GM19372 (cell line): ENCODE results near the gene DUS1L.
A peak's percentile ranks its signal among the peaks of the same experiment; 100 is the strongest.

ENCODE experiments used
- ATAC-seq: cut with Tn5 transposase; IDR thresholded peaks from one replicate; pipeline ENCODE4 v1.9.1; 2021; ENCODE audit warnings: mild to moderate bottlenecking, low read depth, moderate library complexity; ENCODE audit not compliant: unreplicated experiment

The DUS1L gene

DNA sequence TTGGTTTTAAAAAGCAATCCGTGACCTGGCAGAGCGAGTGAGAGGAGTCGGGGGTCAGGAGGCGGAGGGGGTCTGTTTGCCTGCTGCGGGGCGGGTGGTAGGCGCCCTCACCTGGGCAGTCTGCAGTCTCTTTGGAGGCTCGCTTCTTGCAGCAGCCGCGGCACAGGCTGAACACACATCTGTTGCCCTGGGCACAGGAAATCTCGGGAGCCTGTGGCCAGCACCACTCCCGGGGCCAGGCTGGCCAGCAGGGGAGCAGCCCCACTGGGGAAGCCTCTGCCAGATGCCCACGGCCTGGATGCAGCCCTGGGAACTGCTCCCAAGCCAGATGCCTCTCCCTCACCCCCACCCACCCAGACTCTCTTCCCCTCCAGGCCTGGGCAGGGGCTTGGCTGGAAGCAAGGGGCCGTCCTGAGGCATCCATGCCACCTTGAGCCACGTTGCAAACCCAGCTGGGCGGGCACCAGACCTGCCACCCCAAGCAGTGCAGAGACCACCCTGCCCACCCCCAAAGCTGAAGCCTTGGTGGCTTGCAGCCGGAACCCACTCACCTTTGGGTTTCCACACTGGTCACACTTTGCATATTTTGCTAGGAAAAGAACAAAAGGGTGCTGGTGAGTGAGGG, 7.3 kb downstream of the DUS1L start:
- no peak for ATAC-seq

DNA sequence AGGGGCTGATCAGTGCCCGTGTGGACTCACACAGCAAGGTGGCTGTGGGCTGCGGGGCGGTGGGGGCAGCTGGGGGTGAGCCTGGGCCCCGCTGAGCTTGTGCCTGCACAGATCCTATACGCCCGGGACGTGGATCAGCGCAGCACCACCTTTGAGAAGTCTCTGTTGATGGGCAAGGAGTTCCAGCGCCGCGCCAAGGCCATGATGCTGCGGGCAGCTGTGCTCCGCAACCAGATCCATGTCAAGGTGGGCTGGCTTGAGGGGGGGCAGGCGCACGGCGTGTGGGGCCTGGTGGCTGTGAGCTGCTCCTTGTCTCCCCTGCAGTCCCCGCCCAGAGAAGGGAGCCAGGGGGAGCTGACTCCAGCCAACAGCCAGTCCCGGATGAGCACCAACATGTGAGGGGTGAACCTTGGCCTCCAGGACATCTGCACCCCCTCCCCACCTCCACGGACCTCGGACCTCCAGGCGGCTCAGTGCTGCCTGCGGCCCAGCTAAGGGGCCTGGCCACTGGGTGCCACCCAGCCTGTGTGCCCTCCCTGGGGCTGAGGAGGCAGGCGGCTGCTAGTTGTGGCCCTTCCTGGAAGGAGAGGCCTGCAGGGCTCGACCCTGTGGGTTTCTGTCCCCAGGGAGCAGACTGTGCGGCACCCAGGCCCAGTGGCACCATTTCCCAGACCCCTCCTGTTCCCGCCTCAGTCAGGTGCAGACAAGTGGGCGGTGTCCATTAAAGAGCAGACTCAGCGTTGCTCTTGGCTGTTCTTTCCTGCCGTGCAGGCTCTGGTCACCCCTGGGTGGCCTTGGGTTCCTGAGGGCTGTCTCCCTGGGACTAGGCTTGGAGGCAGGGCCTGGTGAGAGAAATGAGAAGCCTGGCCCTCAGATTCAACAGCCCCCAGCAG, 8.6 kb downstream of the DUS1L start:
- no peak for ATAC-seq

DNA sequence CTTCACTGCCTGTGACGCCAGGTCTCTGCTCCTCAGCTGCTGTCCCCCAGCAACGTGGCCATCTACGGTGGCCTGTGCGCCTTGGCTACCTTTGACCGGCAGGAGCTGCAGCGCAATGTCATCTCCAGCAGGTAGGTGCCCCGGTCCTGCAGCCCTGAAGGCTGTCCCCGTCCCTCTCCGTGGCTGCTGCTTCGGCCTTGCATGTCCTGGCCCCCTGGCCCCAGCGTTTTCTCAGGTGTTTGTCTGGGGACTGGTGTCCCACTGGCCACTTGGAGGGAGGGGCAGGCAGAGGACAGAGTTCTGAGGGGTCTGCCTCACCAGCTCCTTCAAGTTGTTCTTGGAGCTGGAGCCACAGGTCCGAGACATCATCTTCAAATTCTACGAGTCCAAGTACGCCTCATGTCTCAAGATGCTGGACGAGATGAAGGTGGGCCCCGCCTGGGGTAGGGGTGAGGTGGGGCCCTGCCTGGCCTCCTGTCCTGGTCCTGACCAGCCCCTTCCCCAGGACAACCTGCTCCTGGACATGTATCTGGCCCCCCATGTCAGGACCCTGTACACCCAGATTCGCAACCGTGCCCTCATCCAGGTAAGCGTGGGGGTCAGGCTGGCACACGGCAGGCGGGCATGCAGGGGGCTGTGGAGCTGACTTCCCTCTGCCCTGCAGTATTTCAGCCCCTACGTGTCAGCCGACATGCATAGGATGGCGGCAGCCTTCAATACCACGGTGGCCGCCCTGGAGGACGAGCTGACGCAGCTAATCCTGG, 9.5 kb downstream of the DUS1L start:
- no peak for ATAC-seq

DNA sequence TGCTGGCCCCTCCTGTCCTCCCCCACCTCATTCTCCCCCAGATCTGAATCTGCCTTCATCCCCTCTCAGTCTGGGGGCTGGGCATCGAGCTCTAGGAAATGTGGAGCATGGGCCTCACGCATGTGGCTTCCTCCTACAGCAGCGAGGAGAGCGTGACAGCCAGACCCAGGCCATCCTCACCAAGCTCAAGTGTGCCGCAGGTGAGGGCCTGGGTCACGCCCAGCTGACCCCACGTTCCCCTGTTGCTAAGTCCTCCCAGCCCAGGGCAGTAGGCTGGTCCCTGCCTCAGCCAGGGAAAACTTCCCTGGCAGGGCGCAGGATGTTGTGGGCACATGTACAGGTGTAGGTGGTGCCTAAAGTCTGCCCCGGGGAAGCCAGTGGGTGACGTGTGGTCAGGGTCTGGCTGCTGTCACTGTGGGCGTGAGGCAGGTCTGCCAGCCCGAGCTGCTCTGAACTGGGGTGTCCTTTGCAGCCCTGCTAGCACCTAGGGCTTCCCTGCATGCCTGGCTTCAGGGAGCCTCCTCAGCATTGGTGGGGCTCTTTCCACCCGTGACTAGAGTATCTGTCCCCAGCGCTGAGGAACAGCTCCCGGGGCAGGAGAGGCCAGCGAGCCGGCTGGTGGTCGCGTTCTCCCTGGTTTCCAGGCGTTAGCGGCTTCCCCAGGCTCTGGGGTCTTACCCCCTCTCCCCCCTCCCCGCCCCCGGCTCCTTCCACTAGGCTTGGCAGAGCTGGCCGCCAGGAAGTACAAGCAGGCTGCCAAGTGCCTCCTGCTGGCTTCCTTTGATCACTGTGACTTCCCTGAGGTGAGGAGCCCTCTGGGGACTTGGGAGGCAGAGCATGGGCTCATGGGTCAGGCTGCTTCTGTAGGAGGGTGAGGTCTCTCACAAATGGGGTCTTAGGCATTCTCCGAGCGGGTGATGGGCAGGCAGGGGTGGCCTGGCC, 10.3 kb downstream of the DUS1L start:
- no peak for ATAC-seq

DNA sequence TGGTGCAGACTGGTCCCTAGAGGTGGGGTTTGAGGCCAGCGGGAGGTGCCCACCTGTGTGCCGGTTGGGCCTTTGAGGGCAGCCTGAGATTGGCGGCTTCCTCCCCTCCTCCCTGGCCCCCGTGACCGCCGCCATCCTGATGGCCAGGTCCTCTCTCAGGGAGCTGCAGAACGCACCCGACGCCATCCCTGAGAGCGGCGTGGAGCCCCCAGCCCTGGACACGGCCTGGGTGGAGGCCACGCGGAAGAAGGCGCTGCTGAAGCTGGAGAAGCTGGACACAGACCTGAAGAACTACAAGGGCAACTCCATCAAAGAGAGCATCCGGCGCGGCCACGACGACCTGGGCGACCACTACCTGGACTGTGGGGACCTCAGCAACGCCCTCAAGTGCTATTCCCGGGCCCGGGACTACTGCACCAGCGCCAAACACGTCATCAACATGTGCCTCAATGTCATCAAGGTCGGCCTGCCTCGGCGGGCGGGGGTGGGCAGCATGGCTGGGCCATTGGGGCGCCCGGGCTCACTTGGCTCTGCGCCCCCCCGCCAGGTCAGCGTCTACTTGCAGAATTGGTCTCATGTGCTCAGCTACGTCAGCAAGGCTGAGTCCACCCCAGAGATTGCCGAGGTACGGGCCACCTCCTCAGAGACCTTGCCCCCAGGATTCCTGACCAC, 11.1 kb downstream of the DUS1L start:
- ATAC-seq, result no peak

DNA sequence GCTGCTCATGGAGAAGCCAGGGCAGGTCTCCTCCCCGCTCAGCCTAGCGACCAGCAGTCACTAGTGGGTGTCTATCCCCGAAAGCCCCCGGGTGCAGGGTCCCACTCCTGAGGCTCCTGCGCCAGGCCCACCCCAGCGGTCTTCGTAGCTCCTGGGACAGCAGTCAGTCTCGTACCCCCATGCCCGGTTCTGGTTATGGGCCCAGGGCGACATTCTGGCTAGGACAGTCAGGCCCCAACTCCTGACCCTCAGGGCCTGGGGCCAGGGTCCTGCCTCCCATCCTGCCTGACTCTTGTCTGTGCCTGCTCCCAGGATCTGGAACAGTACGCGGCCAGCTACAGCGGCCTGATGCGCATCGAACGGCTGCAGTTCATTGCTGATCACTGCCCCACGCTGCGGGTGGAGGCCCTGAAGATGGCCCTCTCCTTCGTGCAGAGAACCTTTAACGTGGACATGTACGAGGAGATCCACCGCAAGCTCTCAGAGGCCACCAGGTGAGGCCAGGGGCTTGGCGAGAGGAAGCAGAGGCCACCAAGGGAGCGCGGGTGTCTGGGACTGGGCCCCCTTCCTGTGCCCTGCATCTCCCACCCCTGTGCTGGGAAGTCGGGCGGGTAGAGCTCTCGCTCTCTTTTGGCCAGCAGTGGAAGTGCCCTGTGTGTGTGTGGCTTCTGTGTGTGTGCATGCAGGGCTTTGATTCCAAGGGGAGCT, 11.9 kb downstream of the DUS1L start:
- no peak for ATAC-seq

DNA sequence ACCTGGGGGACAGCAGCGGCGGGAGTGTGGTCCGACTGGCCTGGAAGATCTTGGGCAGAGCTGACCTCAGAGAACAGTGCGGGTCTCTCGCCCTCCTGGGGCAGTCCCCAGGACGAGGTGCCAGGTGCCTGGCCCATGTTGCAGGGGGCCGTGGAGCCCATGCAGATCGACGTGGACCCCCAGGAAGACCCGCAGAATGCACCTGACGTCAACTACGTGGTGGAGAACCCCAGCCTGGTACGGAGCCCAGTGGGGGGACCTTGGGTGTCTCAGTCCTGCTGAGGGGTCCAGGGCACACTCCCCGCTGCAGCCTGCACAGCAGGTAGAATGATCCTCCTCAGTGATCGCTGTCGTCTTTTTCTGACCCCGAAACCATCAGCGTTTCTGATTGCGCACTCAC, 12.5 kb downstream of the DUS1L start:
- ATAC-seq, result no peak

DNA sequence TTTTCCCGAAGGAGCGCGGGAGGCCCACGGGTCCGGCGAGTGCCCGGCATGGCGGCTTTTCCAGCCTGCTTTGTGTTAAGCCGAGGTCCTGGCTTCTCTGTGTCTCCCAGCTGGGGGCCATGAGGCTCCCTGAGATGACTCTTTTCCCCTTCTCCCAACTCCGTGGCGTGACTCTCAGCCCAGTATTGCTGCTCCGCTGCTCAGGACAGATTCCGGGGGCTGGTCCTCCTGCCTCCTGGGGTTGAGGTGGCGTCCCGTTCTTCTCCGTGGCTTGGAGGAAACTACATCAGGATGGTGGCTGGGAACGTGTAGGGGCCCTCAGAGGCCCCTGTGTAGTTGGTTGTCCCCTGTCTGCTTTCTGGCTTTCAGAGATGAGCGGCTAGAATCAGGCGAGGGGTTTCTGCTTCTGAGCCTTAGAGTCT, 13.0 kb downstream of the DUS1L start:
- no peak for ATAC-seq

DNA sequence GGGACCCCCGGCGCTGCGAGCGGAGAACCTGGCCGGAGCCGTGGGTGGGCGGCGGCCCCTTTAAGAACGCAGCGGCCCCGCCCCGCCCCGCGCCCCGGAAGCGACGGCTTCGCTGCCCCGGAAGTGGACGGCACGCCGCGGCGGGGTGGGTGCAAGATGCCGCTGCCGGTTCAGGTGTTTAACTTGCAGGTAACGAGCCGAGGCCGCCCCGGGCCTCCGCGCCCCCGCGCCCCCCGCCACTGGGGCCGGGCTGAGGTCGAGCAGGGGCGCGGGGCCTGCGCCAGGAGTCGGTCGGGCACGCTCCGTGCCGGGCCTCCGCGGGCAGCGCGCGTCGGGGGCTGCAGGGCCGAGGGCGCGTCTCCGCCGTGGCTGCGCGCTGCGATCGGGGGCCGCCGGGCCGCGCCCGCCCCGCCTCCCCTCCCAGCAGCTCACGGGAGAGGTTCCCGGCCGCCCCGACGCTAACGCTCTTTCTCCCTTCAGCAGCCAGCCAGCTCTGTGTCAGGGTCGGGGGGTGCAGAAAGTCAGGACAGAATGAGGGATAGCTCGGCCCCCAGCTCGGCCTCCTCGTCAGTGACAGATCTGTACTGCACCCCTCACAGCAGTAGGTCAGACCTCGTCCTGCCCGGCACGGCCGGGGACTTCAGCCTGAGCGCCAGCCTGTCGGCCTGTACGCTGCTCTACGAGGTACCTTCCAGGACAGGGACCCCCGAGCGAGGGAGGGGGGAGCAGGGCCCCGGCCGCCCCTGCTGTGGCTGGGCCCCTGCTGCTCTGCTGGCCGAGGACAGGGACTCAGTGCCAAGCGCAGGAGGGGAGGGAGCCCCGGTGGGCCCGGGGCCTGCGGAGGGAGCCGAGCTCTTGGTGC, 13.6 kb downstream of the DUS1L start, which contains the start of the genes GPS1 and RFNG:
Gene GPS1, plus strand, starts transcription at position 123 of the 862 bp plus-strand sequence. Its CDS starts 34 bp downstream, at position 157.
Gene RFNG, minus strand, starts transcription at position 36 of the 862 bp plus-strand sequence. CDS start 45 bp downstream, outside the sequence.
- ATAC-seq, result peak; percentile 63

DNA sequence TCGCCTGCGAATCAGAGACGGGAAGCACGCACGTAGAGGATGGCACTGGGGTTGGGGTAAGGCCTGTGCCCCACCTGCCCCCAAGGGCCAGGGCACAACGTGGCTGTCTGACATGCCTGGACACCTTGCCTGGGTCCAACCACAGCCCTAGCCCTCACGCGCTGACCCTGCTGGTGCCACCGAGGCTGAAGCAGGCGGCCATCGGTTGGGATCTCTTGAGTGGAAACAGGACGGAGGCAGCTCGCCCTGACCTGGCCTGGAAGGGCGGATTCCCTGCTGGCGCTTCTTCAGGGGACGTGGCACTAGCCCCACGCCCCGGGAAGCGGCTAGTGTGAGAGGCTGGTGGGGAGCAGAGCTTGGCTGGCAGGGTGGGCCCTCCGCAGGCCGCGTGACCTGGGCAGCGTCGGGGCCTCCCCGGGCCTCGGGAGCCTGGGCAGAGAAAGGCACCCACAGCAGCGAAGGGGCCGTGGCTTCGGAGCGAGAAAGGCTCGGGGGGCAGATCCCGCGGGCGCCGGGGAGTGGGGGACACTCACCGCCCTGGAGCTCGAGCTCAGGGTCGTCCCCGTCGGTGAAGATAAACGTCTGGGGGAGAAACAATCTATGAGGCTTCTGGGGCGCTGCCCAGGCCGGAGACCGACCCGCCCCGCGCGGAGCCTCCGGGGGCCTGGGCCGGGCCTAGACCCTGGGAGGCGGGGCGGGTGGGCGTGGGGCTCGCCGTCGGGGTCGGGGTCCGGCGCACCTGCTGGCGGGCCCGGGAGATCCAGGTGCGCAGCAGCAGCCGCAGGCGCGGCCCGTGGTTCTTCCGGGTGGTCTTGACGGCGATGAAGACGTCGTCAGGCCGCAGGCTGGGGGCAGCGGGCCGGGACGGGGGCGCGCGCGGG, 14.6 kb downstream of the DUS1L start:
- ATAC-seq, result peak; percentile 22

DNA sequence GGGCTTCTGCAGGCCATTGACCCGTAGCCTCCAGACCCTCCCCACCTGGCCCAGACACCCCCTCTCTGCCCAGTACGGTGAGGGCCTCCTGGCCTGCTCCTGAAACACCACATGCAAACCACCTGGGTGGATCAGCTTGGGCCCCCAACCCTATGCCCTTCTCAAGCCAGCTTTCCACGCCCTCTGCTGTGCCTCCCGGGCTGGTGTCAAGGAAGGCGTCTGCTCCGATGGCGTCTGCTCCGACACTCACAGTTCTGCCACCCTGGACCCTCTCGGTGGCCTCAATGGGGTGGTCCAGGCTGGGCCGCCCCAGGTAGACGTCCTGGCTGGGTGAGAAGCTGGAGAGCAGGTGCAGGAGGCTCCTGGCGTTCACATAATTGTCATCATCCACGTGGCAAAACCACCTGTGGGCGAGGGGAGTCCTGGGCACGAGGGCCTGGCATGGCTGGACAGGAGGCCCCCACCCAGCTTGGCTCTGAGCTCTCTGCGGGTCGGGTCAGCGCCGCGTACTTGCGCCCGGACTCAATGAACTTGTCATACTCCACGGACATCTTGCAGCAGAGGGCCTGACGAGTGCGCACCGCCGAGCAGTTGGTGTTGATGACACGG, 15.3 kb downstream of the DUS1L start:
- ATAC-seq, result no peak

DNA sequence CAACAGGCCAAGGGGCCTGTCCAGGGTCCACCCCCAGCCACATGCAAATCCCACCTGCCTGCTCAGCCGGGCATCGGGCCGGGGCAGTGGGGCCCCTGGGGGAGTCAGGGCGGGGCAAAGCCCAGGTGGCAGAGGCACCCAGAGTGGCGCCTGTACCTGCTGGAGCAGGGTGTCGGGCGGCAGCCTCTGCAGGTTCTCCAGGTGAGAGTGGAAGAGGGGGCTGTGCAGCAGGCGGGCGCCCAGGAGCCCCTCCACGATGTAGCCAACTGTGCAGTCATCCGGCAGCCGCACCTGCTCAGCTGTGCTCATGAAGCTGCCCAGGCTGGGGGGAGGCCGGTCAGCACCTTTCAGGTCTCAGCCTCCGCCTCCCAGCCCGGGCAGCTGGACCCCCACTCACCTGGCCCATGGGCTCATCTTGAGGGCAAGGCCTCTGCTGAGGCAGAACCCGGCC, 16.1 kb downstream of the DUS1L start:
- no peak for ATAC-seq

DNA sequence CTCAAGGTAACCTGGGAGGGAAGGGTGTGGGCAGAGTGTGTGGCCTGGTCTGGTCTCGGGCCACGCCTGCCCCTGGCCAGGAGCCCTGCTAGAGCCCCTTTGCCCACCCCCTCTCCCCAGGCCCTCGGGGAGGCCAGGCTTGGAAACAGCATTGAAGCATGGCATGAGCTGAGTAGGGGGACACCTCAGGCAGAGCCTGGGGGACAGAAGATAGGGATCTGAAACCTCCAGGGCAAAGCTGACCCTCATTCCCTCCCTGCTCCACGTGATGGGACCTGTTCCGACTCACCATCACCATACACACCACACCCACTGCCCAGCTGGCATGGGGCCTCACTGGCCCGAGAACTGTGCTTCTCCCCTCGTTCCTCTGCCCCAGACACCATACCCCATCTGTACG, 16.5 kb downstream of the DUS1L start:
- no peak for ATAC-seq

DNA sequence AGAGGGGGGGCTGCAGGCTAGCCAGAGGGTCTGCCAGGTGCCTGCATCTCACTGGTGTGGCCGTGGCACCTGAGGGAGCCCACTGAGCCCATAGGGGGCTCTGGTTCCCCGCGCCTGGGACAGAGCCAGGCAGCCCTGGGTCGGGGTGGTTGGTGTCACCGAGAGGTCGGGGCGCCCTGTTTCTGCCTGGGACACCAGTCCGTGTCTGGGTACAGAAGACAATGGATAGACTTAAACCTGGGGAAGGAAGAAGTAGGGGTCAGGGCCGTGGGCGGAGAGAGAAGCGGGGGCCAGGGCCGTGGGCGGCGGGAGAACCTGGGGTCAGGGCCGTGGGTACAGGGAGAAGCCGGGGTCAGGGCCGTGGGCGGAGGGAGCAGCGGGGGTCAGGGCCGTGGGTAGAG, 17.0 kb downstream of the DUS1L start:
- ATAC-seq, result no peak

DNA sequence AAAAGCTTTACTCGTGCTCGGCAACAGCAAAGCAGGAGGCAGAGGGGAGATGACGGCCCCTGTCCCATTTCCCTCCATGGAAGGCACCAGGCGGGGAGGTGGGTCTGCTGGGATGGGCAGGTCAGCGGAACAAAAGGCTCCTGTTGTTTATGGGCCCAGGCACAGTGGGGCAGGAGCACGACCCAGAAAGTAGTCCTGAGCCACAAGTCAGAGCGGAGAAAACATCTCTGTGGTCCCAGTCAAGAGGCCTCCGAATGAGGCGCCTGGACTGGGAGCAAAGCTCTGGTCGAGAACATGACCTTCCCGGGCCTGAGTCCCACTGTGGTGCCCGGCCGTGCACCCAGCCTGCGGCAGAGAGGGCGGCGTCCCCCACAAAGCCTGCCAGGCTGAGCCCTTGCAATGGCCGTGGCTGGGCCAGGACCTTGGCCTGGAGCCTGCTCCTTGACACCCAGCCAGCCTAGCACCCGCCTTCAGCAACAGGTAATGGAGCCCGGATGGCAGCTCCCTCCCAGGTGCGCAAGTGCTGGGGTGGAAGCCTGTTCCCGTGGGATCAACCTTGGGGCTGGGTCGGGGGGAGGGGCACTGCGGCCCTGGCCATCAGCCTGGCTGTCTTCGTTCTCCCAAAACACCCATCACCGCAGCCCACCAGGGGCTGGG, 17.6 kb downstream of the DUS1L start:
- ATAC-seq, result no peak

DNA sequence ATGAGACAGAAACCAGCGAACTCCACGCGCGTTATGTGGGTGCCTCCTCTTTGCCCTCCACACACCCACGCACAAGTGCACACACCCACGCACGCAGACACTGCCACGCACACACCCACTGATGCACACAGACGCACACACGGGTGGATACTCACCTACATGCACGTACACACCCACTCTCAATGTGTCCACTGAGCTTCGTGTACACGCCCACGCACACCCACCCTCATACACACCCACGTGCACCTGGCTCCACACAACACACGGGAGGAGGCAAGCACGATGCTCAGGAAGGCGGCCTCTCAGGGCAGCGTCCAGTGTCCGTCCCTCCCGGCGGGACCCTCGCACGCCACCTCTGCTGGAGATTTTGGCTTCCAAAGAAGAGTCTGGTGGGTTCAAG, 18.2 kb downstream of the DUS1L start:
- no peak for ATAC-seq
